Small intestine (tissue), 7 donors: Measurements from ENCODE around the gene SNX17. TPM values are rescaled to one million over a fixed set of nuclear protein-coding genes. Genes with fewer than 3 reads are reported as not detected.
"Not testable (repeated sequence)": the region's sequence is repeated elsewhere in the genome, so short reads cannot be mapped to it uniquely, and the experiment has no call there.

ENCODE experiments used
- DNase-seq, 2 donors: peaks; one replicate each; pipeline versions ENCODE4 v3.0.0 to v3.0.0-alpha.2; 2013
- FAIRE-seq: peaks from 2 replicates; lab custom pipeline; 2012; peaks lifted over from hg19 to GRCh38; lab: Jason Lieb, UNC
- H3K27ac ChIP-seq, 3 donors: one replicate each; pipeline ENCODE4 v1.5.1; 2013; ENCODE audit warnings: low read length in 2 of 3, mild to moderate bottlenecking in 2 of 3, control low read depth in 1 of 3, inconsistent platforms in 1 of 3, low read depth in 1 of 3, moderate library complexity in 1 of 3
- H3K27me3 ChIP-seq, 3 donors: one replicate each; pipeline ENCODE4 v1.6.1; 2013; ENCODE audit warnings: low read length in 3 of 3, inconsistent platforms in 1 of 3; ENCODE audit not compliant: control insufficient read depth in 3 of 3, insufficient read depth in 3 of 3
- H3K36me3 ChIP-seq, 3 donors: one replicate each; pipeline ENCODE4 v1.6.1; 2013; ENCODE audit warnings: low read length in 3 of 3, inconsistent platforms in 1 of 3, low read depth in 1 of 3, mild to moderate bottlenecking in 1 of 3, moderate library complexity in 1 of 3; ENCODE audit not compliant: control insufficient read depth in 3 of 3, insufficient read depth in 2 of 3
- H3K4me1 ChIP-seq, 3 donors: one replicate each; pipeline ENCODE4 v1.6.1; 2013; ENCODE audit warnings: low read length in 2 of 3, inconsistent platforms in 1 of 3, low read depth in 1 of 3, mild to moderate bottlenecking in 1 of 3, moderate library complexity in 1 of 3; ENCODE audit not compliant: control insufficient read depth in 3 of 3, insufficient read depth in 2 of 3
- H3K4me3 ChIP-seq, 3 donors: one replicate each; pipeline ENCODE4 v1.5.1; 2013; ENCODE audit warnings: low read length in 3 of 3, control low read depth in 1 of 3, inconsistent platforms in 1 of 3, low read depth in 1 of 3, mild to moderate bottlenecking in 1 of 3, moderate library complexity in 1 of 3
- H3K9me3 ChIP-seq, 2 donors: one replicate each; pipeline ENCODE4 v1.6.1; 2013; ENCODE audit warnings: low read depth in 1 of 2, low read length in 1 of 2; ENCODE audit not compliant: control insufficient read depth in 2 of 2, insufficient read depth in 1 of 2
- WGBS, 3 donors: extraction: QIAGEN DNeasy Blood & Tissue Kit; methylation state at CpG; one replicate each; pipeline ENCODE4 v1.1.7; 2013; 5-methylcytosine and 5-hydroxymethylcytosine counted together
- polyA plus RNA-seq, 4 donors: library from polyadenylated mRNA; stranded (reverse) in 3 of 4; unstranded in 1 of 4; fragments of 200-250 nt in 3 of 4; fragments of 120-200 nt in 1 of 4; gene quantifications; one replicate each; pipeline versions ENCODE4 v1.2.1 to v1.2.3, GENCODE V29; 2013
- donor health status: healthy with polysubstance abuse.
- donor health status: control.
- donor health status: control.
- donor health status: Bipolar disorder and iron deficiency.
- donor health status: healthy.

Gene SNX17
- polyA plus RNA-seq, 4 donors: 64.6 to 76.6 (median 70.9) TPM

DNA sequence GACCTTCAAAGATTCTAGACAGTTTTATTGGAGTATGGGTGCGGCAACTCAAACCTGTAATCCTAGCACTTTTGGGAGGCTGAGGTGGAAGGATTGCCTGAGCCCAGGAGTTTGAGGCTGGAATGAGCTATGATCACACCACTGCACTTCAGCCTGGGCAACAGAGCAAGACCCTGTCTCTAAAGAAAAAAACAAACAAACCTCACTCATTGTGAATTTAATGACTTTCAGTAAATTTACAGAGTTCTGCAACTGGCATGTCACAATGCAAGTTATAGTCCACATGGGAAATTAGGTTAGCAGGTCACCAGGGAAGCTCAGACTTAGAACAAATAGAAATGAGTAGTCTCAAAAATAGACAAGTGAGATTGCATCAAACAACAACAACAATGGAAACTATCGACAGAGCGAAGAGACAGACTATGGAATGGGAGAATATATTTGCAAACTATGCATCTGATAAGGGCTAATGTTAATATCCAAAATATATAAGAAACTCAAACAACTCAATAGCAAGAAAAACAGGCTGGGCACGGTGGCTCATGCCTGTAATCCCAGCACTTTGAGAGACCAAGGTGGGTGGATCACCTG, 51.3 kb downstream of the SNX17 start:
- H3K4me3 ChIP-seq: no peak overlapping the region
- no peaks in the 10 kb centered on the region for H3K4me1 ChIP-seq
- H3K36me3 ChIP-seq: no peaks in the 10 kb centered on the region
- no peaks in the 10 kb centered on the region for H3K27me3 ChIP-seq
- no peaks in the 10 kb centered on the region for H3K9me3 ChIP-seq
- DNase-seq: no peak
- H3K27ac ChIP-seq: no peak overlapping the region
- 80 to 89% (median 83%) methylated on average over 4 of the region's 4 CpGs for WGBS, 3 donors
- FAIRE-seq: no peak

GRCh38 chr2:27422958-27423357, 52.5 kb downstream of the SNX17 start:
- no peak for FAIRE-seq
- H3K9me3 ChIP-seq: no peaks in the 10 kb centered on the region
- H3K4me3 ChIP-seq: no peak overlapping the region
- no peaks in the 10 kb centered on the region for H3K27me3 ChIP-seq
- no peak for DNase-seq
- H3K27ac ChIP-seq: no peak overlapping the region
- no peaks in the 10 kb centered on the region for H3K36me3 ChIP-seq
- peaks cover 0 to 3% (median 0%) of the 10 kb centered on the region in 3 donors for H3K4me1 ChIP-seq
- WGBS, 3 donors: 93 to 98% (median 96%) methylated on average over 3 of the region's 3 CpGs

DNA sequence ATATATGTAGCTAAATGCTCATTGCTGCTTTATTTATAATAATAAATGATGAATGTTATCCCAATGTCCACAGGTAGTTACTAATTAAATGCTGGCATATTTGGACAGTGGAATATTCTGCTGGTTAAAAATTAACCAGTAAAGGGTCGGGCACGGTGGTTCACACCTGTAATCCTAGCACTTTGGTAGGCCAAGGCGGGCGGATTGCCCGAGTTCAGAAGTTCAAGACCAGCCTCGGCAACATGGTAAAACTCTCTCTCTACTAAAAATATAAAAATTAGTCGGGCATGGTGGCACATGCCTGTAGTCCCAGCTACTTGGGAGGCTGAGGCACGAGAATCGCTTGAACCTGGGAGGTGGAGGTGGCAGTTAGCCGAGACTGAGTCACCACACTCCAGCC, 54.6 kb downstream of the SNX17 start:
- 36 to 72% (median 50%) methylated on average over 10 of the region's 10 CpGs for WGBS, 3 donors
- H3K4me1 ChIP-seq, H3K9me3 ChIP-seq, H3K27ac ChIP-seq, H3K36me3 ChIP-seq, H3K4me3 ChIP-seq, FAIRE-seq, H3K27me3 ChIP-seq: not testable (repeated sequence)
- peak in 1 of 2 donors; percentile 59 for DNase-seq

Other genes with a start within 250 kb of the SNX17 start
- 1 to 10 TPM in 1 of 4 donors, under 1 TPM in 1, not detected in 2; 0.25 to 1.1 TPM for gene ABHD1, start 246.8 kb upstream of the SNX17 start, polyA plus RNA-seq
- gene PREB, start 236.0 kb upstream of the SNX17 start, polyA plus RNA-seq: 10 to 100 TPM; 44.2 to 76.0 (median 50.7) TPM
- gene PRR30, start 231.2 kb upstream of the SNX17 start, polyA plus RNA-seq: not detected
- gene TCF23, start 221.6 kb upstream of the SNX17 start, polyA plus RNA-seq: under 1 TPM in 2 of 4 donors, not detected in 2; 0.03 TPM
- 100 to 1,000 TPM in 2 of 4 donors, 10 to 100 TPM in 2; 89.2 to 151 (median 109) TPM for gene ATRAID, start 158.6 kb upstream of the SNX17 start, polyA plus RNA-seq
- gene SLC5A6, start 158.3 kb upstream of the SNX17 start, polyA plus RNA-seq: 100 to 1,000 TPM in 1 of 4 donors, 10 to 100 TPM in 2, 1 to 10 TPM in 1; 9.5 to 142 (median 25.2) TPM
- 10 to 100 TPM in 2 of 4 donors, 1 to 10 TPM in 2; 8.6 to 31.6 (median 15.2) TPM for gene CAD, start 153.2 kb upstream of the SNX17 start, polyA plus RNA-seq
- under 1 TPM in 2 of 4 donors, not detected in 2; 0.04 to 0.06 TPM for gene SLC30A3, start 107.6 kb upstream of the SNX17 start, polyA plus RNA-seq
- not detected for gene DNAJC5G, start 95.2 kb upstream of the SNX17 start, polyA plus RNA-seq
- gene TRIM54, start 88.2 kb upstream of the SNX17 start, polyA plus RNA-seq: 1 to 10 TPM in 3 of 4 donors, under 1 TPM in 1; 0.31 to 5.4 (median 1.9) TPM
- gene UCN, start 62.2 kb upstream of the SNX17 start, polyA plus RNA-seq: 1 to 10 TPM in 3 of 4 donors, under 1 TPM in 1; 0.76 to 8.9 (median 2.4) TPM
- 100 to 1,000 TPM in 1 of 4 donors, 10 to 100 TPM in 3; 27.3 to 103 (median 55.6) TPM for gene MPV17, start 47.5 kb upstream of the SNX17 start, polyA plus RNA-seq
- 10 to 100 TPM; 27.4 to 56.1 (median 35.7) TPM for gene GTF3C2, start 13.9 kb upstream of the SNX17 start, polyA plus RNA-seq
- 10 to 100 TPM; 31.0 to 45.4 (median 38.0) TPM for gene EIF2B4, start 278 bp upstream of the SNX17 start, polyA plus RNA-seq
- 10 to 100 TPM; 18.4 to 48.1 (median 30.5) TPM for gene ZNF513, start 10.1 kb downstream of the SNX17 start, polyA plus RNA-seq
- 10 to 100 TPM; 44.1 to 93.1 (median 53.0) TPM for gene PPM1G, start 39.0 kb downstream of the SNX17 start, polyA plus RNA-seq
- gene NRBP1, start 58.0 kb downstream of the SNX17 start, polyA plus RNA-seq: 10 to 100 TPM; 51.4 to 84.8 (median 81.9) TPM
- gene KRTCAP3, start 71.8 kb downstream of the SNX17 start, polyA plus RNA-seq: 100 to 1,000 TPM in 1 of 4 donors, 10 to 100 TPM in 3; 57.0 to 127 (median 60.5) TPM
- 100 to 1,000 TPM in 1 of 4 donors, 10 to 100 TPM in 3; 35.9 to 142 (median 89.3) TPM for gene IFT172, start 119.1 kb downstream of the SNX17 start, polyA plus RNA-seq
- 1 to 10 TPM in 2 of 4 donors, under 1 TPM in 1, not detected in 1; 0.81 to 5.8 (median 2.0) TPM for gene FNDC4, start 124.6 kb downstream of the SNX17 start, polyA plus RNA-seq
- 1 to 10 TPM; 2.1 to 3.8 (median 2.5) TPM for gene GCKR, start 126.2 kb downstream of the SNX17 start, polyA plus RNA-seq
- gene ZNF512, start 212.4 kb downstream of the SNX17 start, polyA plus RNA-seq: 10 to 100 TPM in 2 of 4 donors, 1 to 10 TPM in 2; 3.4 to 34.3 (median 7.2) TPM